ENCODE data around the gene PRDM16. TPM values are rescaled to one million over a fixed set of nuclear protein-coding genes. Genes with fewer than 3 reads are reported as not detected.
A peak's percentile ranks its signal among the peaks of the same experiment; 100 is the strongest.

Gene PRDM16
- total RNA-seq, 1 donor from 2014 or later = 84.2 TPM

DNA sequence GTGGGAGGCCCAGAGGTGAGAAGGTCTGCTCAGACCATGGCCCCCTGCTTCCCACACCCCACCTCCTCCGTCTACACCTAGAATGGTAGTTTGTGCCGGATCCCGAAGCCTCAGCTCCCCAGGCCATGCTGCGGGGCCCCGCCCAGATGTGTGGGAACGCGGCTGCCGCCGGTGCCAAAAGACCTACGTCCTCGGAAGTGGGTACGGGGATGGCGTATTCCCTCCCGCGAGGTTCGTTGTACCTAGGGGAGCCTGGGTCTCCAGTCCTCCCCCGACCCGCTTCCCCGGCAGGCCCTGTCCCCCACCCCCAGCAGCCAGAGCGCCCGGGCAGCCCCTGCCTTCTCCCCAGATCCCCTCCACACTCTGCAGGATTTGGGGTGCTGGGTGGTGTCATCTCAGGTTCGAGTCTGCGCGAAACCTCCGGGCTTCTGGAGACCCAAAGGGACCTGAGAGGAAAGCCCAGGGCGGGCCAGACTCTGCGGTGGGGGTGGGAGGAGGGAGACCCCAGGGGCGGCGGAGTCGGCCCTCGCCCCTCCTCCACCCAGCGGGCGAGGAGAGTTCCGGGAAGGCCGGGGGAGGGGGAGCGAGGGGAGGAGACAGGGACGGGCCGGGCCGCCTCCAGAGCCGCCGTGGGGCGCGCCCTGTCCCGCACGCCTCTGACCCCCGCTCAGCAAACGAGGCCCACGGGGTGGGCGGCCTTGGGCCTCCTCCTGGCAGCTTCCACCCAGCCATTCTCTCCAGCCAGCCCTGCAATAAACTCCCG lies 6.2 kb upstream of the PRDM16 start:
- Histone ChIP-seq H3K36me3 (peaks cover 2 to 26% of the 10 kb centered on the region in 2 donors), H3K4me3 (peak overlapping the region in 1 of 2 donors; percentile 95), H3K9me3 (no peaks in the 10 kb centered on the region), H3K27me3 (no peaks in the 10 kb centered on the region), H3K4me1 (peaks cover 6 to 32% of the 10 kb centered on the region in 2 donors), H3K27ac (peak overlapping the region; percentile 40 to 100)
- DNase-seq (ENCODE audit: low spot score in 2 of 2) = peak in 1 of 2 donors; percentile 61
- TF ChIP-seq CTCF (IDR thresholded peaks at IDR 0.05) = no peak
- intact Hi-C loops (cut with DNase I) = loop anchor here (2.0 to 5.0 kb wide), 2 partner anchors 50 to 135 kb away; no protein-coding TSS in a partner anchor

GRCh38 chr1:3063379-3064295 lies 5.4 kb upstream of the PRDM16 start:
- peaks cover 2 to 26% of the 10 kb centered on the region in 2 donors for H3K36me3 ChIP-seq
- H3K27ac ChIP-seq = peak overlapping the region; percentile 40 to 100
- intact Hi-C loops (cut with DNase I) = loop anchor here (2.0 to 5.0 kb wide), 3 partner anchors 51 to 187 kb away; no protein-coding TSS in a partner anchor
- peaks cover 6 to 32% of the 10 kb centered on the region in 2 donors for H3K4me1 ChIP-seq
- H3K4me3 ChIP-seq = peak overlapping the region in 1 of 2 donors; percentile 95
- no peaks in the 10 kb centered on the region for H3K27me3 ChIP-seq
- TF ChIP-seq CTCF (IDR thresholded peaks at IDR 0.05) = no peak
- DNase-seq (ENCODE audit: low spot score in 2 of 2) = peak in 1 of 2 donors; percentile 63
- H3K9me3 ChIP-seq = no peaks in the 10 kb centered on the region

DNA sequence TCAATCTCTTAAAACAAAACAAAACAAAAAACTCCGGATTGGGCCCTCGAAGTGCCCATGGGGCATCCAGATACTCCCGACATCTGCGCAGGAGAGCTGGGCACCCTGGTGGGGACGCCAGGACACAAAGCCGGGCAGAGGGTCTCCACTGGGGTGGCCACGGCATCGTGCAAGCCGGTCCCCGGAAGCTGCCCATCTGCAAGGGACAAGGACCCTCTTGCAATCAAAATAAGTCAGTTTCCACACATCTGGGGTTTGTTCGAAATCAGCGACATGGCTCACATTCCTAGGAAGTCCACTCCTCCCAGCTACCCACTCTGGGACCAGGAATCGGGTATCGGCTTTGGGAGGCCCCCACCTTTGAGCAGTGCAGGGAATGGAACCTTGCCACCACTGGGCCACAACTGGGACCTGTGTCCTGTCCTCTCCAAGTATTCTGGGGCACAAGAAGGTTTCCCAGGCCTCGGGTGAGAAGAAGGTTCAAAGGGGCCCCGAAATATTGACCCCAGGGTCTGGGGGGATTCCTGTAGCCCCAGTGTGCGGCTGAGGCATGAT lies 4.6 kb upstream of the PRDM16 start:
- H3K4me1 ChIP-seq = peaks cover 6 to 32% of the 10 kb centered on the region in 2 donors
- H3K9me3 ChIP-seq = no peaks in the 10 kb centered on the region
- peaks cover 2 to 21% of the 10 kb centered on the region in 2 donors for H3K36me3 ChIP-seq
- TF ChIP-seq CTCF (IDR thresholded peaks at IDR 0.05) = no peak
- peak overlapping the region in 1 of 2 donors; percentile 100 for H3K27ac ChIP-seq
- H3K27me3 ChIP-seq = no peaks in the 10 kb centered on the region
- peak in 1 of 2 donors; percentile 57 for DNase-seq (ENCODE audit: low spot score in 2 of 2)
- peak overlapping the region in 1 of 2 donors; percentile 95 for H3K4me3 ChIP-seq
- intact Hi-C loops (cut with DNase I) = loop anchor here (2.0 to 5.0 kb wide), 2 partner anchors 137 to 188 kb away; no protein-coding TSS in a partner anchor

- intact Hi-C loops (cut with DNase I) = loop anchor here (2.0 to 5.0 kb wide), 2 partner anchors 138 to 188 kb away; no protein-coding TSS in a partner anchor
- Histone ChIP-seq H3K4me1 (peaks cover 6 to 32% of the 10 kb centered on the region in 2 donors), H3K27me3 (no peaks in the 10 kb centered on the region)
Observed at GRCh38 chr1:3064901-3065300, 4.1 kb upstream of the PRDM16 start.

More at GRCh38 chr1:3064901-3065300, 4.1 kb upstream of the PRDM16 start:
- no peak for TF ChIP-seq CTCF (IDR thresholded peaks at IDR 0.05)
- Histone ChIP-seq H3K4me3 (peak overlapping the region in 1 of 2 donors; percentile 95), H3K9me3 (no peaks in the 10 kb centered on the region), H3K27ac (peak overlapping the region in 1 of 2 donors; percentile 100), H3K36me3 (peaks cover 0 to 21% of the 10 kb centered on the region in 2 donors)
- DNase-seq (ENCODE audit: low spot score in 2 of 2) = peak in 1 of 2 donors; percentile 62

All from ascending aorta (tissue), 2 donors.